Measurements from ENCODE around the gene MYLK. TPM values are rescaled to one million over a fixed set of nuclear protein-coding genes. Genes with fewer than 3 reads are reported as not detected.

MYLK gene
- total and polyA plus RNA-seq, 10 of the 15 experiments (the other 5 are each of a cell fraction or from before 2014, with no cell fraction given) = 0.04 to 1.6 (median 0.42) TPM; not detected in 1

DNA sequence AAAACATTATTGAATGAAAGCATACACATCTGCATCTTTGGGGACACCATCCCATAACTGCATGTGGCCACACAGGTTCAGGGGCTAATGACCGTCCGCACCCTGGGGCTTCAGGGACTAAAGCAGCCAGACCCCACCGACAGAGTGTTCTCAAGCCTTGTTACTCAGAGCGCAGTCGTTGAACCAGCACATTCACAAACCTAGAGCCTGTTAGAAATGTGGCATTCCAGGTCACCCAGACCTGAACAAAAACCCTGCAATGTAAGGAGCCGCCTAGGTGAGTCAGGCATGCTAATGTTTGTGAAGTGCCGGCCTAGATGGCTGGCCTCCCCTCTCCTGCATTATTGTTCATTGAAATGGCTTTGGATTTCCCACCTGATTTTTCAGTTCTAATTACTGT lies 247.0 kb downstream of the MYLK start (continued):
- TF ChIP-seq ZSCAN29 (IDR thresholded peaks at IDR 0.05) = no peak

DNA sequence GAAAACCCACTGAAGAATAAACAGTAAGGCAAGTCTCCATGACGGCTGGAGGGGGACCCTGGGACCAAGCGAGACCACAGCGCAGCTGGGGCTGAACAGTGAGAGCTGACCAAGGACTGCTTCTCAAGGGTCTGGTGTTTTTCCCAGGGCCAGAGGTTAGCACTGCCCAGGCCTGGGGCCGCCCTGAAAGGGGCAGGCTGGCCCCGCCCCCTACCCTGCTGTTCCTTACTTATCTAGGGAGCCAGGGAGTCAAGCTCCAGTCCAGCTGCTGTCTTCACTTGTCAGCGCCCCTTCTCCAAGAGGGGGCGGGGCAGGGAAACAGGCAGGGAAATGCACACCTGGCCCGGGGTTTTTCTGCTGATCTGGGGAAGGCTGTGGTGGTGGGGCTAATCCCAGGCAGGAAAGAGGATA lies 247.7 kb downstream of the MYLK start:
- ChIA-PET POLR2A (no interaction called here), RAD21 (ENCODE audit: unreplicated experiment) (no interaction called here), SMC1A (ENCODE audit: uncharacterized antibody, unreplicated experiment) (no interaction called here), CTCF (no interaction called here)
- H3K27me3 ChIP-seq (replicated peaks in 1 of 2; ENCODE audit: control insufficient read depth in 2 of 2, insufficient read depth in 2 of 2, low read length in 1 of 2) = peaks cover 0 to 1% of the 10 kb centered on the region in 2 experiments; a peak in 1 of 4 replicates
- no peak overlapping the region for H3K4me3 ChIP-seq
- ATAC-seq (no peak), FAIRE-seq (no peak), DNase-seq (ENCODE audit: low read depth, low spot score) (no peak)
- H3K4me1 ChIP-seq (ENCODE audit: control insufficient read depth, insufficient read depth, low read length) = no peaks in the 10 kb centered on the region
- in situ Hi-C loops (cut with MboI) = no loop called here
- H2AFZ ChIP-seq (ENCODE audit: control insufficient read depth, low read depth, low read length) = no peak overlapping the region
- BruUV-seq (replicated peaks) = no TSS peak
- H3K27ac ChIP-seq (ENCODE audit: control insufficient read depth, insufficient read depth) = no peak overlapping the region
- no peaks in the 10 kb centered on the region for H3K79me2 ChIP-seq (ENCODE audit: control insufficient read depth, insufficient read depth, low read length)
- 58% methylated on average over 8 of the region's 8 CpGs for WGBS (ENCODE audit: insufficient coverage, insufficient replicate concordance, low lambda C conversion rate, missing lambda C conversion rate)
- H3K9me3 ChIP-seq (replicated peaks; ENCODE audit: control insufficient read depth, insufficient read depth, low read length) = no peaks in the 10 kb centered on the region
- no peak overlapping the region for H3K4me2 ChIP-seq (ENCODE audit: control insufficient read depth, insufficient read depth)
- no peak for TF ChIP-seq DPF2 (IDR thresholded peaks at IDR 0.05)
- TF ChIP-seq, protein P1, sequence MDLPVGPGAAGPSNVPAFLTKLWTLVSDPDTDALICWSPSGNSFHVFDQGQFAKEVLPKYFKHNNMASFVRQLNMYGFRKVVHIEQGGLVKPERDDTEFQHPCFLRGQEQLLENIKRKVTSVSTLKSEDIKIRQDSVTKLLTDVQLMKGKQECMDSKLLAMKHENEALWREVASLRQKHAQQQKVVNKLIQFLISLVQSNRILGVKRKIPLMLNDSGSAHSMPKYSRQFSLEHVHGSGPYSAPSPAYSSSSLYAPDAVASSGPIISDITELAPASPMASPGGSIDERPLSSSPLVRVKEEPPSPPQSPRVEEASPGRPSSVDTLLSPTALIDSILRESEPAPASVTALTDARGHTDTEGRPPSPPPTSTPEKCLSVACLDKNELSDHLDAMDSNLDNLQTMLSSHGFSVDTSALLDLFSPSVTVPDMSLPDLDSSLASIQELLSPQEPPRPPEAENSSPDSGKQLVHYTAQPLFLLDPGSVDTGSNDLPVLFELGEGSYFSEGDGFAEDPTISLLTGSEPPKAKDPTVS (IDR thresholded peaks at IDR 0.05; ENCODE audit: low read depth, low read length) = no peak
- no peak for TF ChIP-seq ZNF384 (IDR thresholded peaks at IDR 0.05; ENCODE audit: borderline replicate concordance, low read depth, low read length)
- TF ChIP-seq, protein P2, sequence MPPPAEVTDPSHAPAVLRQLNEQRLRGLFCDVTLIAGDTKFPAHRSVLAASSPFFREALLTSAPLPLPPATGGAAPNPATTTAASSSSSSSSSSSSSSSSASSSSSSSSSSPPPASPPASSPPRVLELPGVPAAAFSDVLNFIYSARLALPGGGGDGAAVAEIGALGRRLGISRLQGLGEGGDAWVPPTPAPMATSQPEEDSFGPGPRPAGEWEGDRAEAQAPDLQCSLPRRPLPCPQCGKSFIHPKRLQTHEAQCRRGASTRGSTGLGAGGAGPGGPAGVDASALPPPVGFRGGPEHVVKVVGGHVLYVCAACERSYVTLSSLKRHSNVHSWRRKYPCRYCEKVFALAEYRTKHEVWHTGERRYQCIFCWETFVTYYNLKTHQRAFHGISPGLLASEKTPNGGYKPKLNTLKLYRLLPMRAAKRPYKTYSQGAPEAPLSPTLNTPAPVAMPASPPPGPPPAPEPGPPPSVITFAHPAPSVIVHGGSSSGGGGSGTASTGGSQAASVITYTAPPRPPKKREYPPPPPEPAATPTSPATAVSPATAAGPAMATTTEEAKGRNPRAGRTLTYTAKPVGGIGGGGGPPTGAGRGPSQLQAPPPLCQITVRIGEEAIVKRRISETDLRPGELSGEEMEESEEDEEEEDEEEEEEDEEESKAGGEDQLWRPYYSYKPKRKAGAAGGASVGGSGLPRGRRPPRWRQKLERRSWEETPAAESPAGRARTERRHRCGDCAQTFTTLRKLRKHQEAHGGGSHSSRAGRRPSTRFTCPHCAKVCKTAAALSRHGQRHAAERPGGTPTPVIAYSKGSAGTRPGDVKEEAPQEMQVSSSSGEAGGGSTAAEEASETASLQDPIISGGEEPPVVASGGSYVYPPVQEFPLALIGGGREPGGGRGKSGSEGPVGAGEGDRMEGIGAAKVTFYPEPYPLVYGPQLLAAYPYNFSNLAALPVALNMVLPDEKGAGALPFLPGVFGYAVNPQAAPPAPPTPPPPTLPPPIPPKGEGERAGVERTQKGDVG (CRISPR knock-in tag; IDR thresholded peaks at IDR 0.05) = no peak
- TF ChIP-seq NFYA (IDR thresholded peaks at IDR 0.05; ENCODE audit: borderline replicate concordance, low read depth, low read length) = no peak
- no peak for TF ChIP-seq HDAC6 (IDR thresholded peaks at IDR 0.05; ENCODE audit: unreplicated experiment)
- TF ChIP-seq ZNF207 (IDR thresholded peaks at IDR 0.05; ENCODE audit: borderline replicate concordance) = no peak
- TF ChIP-seq POLR2AphosphoS2 (IDR thresholded peaks at IDR 0.05; ENCODE audit: low read depth, low read length) = no peak
- intact Hi-C loops (cut with micrococcal nuclease; ENCODE audit: unreplicated experiment) = no loop called here
- H3K9ac ChIP-seq (ENCODE audit: control insufficient read depth, insufficient read depth, low read length) = no peak overlapping the region
- no peaks in the 10 kb centered on the region for H3K36me3 ChIP-seq (ENCODE audit: control insufficient read depth in 2 of 2, insufficient read depth in 2 of 2, low read length in 1 of 2)
- H4K20me1 ChIP-seq (ENCODE audit: control insufficient read depth, insufficient read depth) = no peaks in the 10 kb centered on the region; the same call in 1 of the 2 replicates
